Karpas-422 (cell line): Measurements from ENCODE around the gene ZNF473. TPM values are rescaled to one million over a fixed set of nuclear protein-coding genes. Genes with fewer than 3 reads are reported as not detected.

ENCODE experiments used
- DNase-seq: peaks from one replicate; pipeline ENCODE4 v3.0.0-alpha.2; 2015
- H2AFZ ChIP-seq: fragments of 200-600 bp; sonication (generic); 2 replicates; pipeline ENCODE4 v1.6.1; 2014; ENCODE audit warnings: antibody characterized with exemption, low read length, mixed read lengths
- H3K27ac ChIP-seq: fragments of 200-600 bp; sonication (generic); 2 replicates; pipeline ENCODE4 v1.5.1; 2014; ENCODE audit warnings: mild to moderate bottlenecking, low read length, moderate library complexity
- H3K27me3 ChIP-seq: fragments of 200-600 bp; sonication (generic); 2 replicates; pipeline ENCODE4 v1.6.1; 2014; ENCODE audit warnings: low read length, mixed read lengths
- H3K36me3 ChIP-seq: fragments of 200-600 bp; sonication (generic); 2 replicates; pipeline ENCODE4 v1.6.1; 2014; ENCODE audit warnings: low read length, mixed read lengths; ENCODE audit not compliant: insufficient read depth
- H3K4me1 ChIP-seq: fragments of 200-600 bp; sonication (generic); 2 replicates; pipeline ENCODE4 v1.6.1; 2014; ENCODE audit warnings: mild to moderate bottlenecking, low read length, mixed read lengths
- H3K4me2 ChIP-seq: fragments of 200-600 bp; sonication (generic); 2 replicates; pipeline ENCODE4 v1.6.1; 2014; ENCODE audit warnings: low read length, low read depth, mild to moderate bottlenecking; ENCODE audit not compliant: poor library complexity, severe bottlenecking
- H3K4me3 ChIP-seq: fragments of 200-600 bp; sonication (generic); 2 replicates; pipeline ENCODE4 v1.5.1; 2014; ENCODE audit warnings: mild to moderate bottlenecking, antibody characterized with exemption, low read length, mixed read lengths
- H3K79me2 ChIP-seq: fragments of 200-600 bp; sonication (generic); 2 replicates; pipeline ENCODE4 v1.6.1; 2014; ENCODE audit warnings: mild to moderate bottlenecking, low read length, mixed read lengths
- H3K9ac ChIP-seq: fragments of 200-600 bp; sonication (generic); 2 replicates; pipeline ENCODE4 v1.6.0; 2014; ENCODE audit warnings: low read length
- H3K9me2 ChIP-seq: fragments of 200-600 bp; sonication (generic), shearing (Covaris generic); replicated peaks from 2 replicates; pipeline ENCODE4 v1.6.0; 2014; ENCODE audit warnings: mild to moderate bottlenecking, low read length, moderate library complexity; ENCODE audit not compliant: insufficient read depth
- H3K9me3 ChIP-seq: fragments of 300-700, 200-600 bp; sonication (generic); 2 replicates; pipeline ENCODE4 v1.6.1; 2014; ENCODE audit warnings: low read length, mixed read lengths
- H4K20me1 ChIP-seq: fragments of 200-600 bp; sonication (generic); 2 replicates; pipeline ENCODE4 v1.6.1; 2014; ENCODE audit warnings: mild to moderate bottlenecking, antibody characterized with exemption, low read length, low read depth; ENCODE audit not compliant: insufficient read depth
- total RNA-seq: library from RNA; depleted of rRNA; stranded (reverse); fragments of >200 nt; shearing (Covaris generic); gene quantifications from 2 replicates; pipeline ENCODE4 v1.2.3, GENCODE V29; 2014; ENCODE audit warnings: low replicate concordance

Gene ZNF473
- total RNA-seq, 1 experiment from 2014 or later: 24.1 TPM

GRCh38 chr19:50000038-50000840, 25.6 kb upstream of the ZNF473 start:
- no peak for DNase-seq
- Histone ChIP-seq H3K4me1 (no peaks in the 10 kb centered on the region), H2AFZ (no peak overlapping the region), H3K9ac (no peak overlapping the region), H3K79me2 (no peaks in the 10 kb centered on the region), H3K9me3 (no peaks in the 10 kb centered on the region), H3K27ac (no peak overlapping the region), H4K20me1 (peaks cover 8% of the 10 kb centered on the region; the same call in 1 of the 2 replicates), H3K4me2 (no peak overlapping the region), H3K27me3 (no peaks in the 10 kb centered on the region), H3K36me3 (peaks cover 12% of the 10 kb centered on the region; the same call in 1 of the 2 replicates), H3K9me2 (no peaks in the 10 kb centered on the region), H3K4me3 (no peak overlapping the region)

DNA sequence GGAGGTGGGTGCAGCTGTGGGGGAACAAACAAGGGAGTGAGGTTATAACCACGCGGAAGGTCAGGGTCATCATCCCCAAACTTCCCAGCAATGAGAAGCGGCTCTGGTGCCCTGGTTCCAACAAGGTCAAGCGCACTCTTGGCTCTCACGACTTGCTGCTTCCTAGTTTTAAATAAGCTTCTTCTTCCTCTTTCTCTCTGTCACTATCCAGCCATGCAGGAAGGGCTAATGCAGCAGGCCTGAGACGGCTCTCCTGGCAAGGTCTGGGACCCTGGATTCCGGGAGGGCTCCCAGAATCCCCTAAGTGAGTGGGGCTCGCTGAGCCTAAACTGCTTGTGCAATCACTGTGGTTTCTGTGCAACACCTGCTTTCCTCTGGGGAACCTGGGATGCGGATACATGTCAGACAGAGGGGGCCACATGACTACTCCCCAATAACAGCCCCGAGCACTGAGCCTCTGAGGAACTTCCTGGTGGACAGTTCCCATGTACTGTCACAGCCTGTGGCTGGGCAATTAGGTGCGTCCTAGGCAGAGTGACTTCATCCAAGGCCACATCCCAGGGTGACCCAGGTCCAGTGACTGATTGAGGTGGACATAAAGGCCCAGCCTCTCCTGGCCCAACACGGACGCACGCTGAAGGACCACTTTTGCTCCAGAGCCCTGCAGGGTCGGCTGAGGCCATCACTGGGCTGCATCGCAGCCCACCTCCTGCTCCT, 24.8 kb upstream of the ZNF473 start:
- Histone ChIP-seq H2AFZ (no peak overlapping the region), H3K27ac (no peak overlapping the region), H3K4me2 (no peak overlapping the region), H3K36me3 (peaks cover 12% of the 10 kb centered on the region; the same call in 1 of the 2 replicates), H3K4me3 (no peak overlapping the region), H3K9ac (no peak overlapping the region), H4K20me1 (peaks cover 8% of the 10 kb centered on the region; the same call in 1 of the 2 replicates), H3K27me3 (no peaks in the 10 kb centered on the region), H3K4me1 (no peaks in the 10 kb centered on the region), H3K9me2 (no peaks in the 10 kb centered on the region), H3K79me2 (no peaks in the 10 kb centered on the region), H3K9me3 (no peaks in the 10 kb centered on the region)
- no peak for DNase-seq

- Histone ChIP-seq H3K4me1 (no peaks in the 10 kb centered on the region), H3K79me2 (no peaks in the 10 kb centered on the region), H3K36me3 (peaks cover 13% of the 10 kb centered on the region), H3K27ac (no peak overlapping the region), H3K9ac (no peak overlapping the region), H4K20me1 (peaks cover 8% of the 10 kb centered on the region; the same call in 1 of the 2 replicates), H3K9me2 (no peaks in the 10 kb centered on the region), H3K4me3 (no peak overlapping the region), H3K4me2 (no peak overlapping the region), H3K9me3 (no peaks in the 10 kb centered on the region), H3K27me3 (no peaks in the 10 kb centered on the region), H2AFZ (no peak overlapping the region)
- DNase-seq: no peak
Observed at GRCh38 chr19:50001775-50002174, 24.0 kb upstream of the ZNF473 start.

DNA sequence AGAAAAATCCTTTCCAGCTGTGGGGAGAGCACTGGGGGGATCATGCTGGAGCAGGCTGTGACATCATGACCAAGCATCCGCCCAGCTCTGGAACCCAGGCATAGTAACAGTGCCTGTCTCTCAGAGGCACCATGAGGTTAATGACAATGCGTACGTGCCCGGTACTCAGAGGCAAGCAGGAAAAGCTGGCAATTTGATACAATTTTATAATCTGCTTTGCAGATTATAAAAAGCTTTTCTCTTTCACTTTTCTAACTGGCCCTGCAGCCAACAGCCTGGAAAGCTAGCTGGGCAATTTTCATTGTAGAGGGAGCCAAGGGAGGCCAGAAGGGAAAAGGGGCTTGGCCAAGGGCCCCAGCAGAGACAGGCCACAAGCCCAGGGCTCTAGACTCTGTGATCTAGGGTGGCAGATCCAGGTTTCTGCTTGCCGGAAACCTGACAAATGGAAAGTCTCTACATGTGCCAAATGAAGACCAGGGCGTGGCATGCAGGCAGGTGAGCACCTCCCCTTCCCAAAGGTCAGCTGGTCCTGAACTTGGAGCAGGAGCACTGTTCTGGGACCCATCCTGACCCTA, 23.3 kb upstream of the ZNF473 start:
- Histone ChIP-seq H3K36me3 (peaks cover 20% of the 10 kb centered on the region), H3K4me2 (no peak overlapping the region), H3K9ac (no peak overlapping the region), H3K4me1 (no peaks in the 10 kb centered on the region), H3K9me2 (no peaks in the 10 kb centered on the region), H3K79me2 (no peaks in the 10 kb centered on the region), H2AFZ (no peak overlapping the region), H4K20me1 (peaks cover 8% of the 10 kb centered on the region; the same call in 1 of the 2 replicates), H3K4me3 (no peak overlapping the region), H3K9me3 (no peaks in the 10 kb centered on the region), H3K27ac (no peak overlapping the region), H3K27me3 (no peaks in the 10 kb centered on the region)
- DNase-seq: no peak

DNA sequence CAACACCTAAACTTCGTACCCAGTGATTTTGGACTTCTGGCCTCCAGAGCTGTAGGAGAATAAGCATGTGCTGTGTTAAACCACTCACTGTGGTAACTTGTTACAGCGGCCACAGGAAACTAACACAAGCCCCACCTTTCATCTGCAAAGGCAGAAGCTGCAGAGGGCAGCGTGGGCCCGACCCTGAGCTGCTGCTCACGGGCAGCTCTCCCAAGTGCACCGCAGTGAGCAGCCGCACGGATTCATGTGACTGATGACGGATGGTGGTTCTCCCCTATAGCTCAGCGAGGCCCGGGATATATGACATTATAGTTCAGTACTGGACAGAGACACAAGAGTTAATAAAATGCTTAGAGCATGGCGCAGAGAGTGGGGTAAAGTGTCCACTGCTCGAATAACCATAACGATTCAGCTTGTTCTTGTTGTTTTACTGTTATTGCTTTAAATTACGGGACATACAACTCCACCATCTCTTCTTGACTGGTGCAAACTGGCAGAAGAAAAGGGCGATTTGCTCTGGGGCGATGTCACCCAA, 22.5 kb upstream of the ZNF473 start:
- Histone ChIP-seq H3K27me3 (no peaks in the 10 kb centered on the region), H2AFZ (no peak overlapping the region), H3K4me3 (no peak overlapping the region), H3K9me3 (no peaks in the 10 kb centered on the region), H3K27ac (no peak overlapping the region), H4K20me1 (peaks cover 8% of the 10 kb centered on the region; the same call in 1 of the 2 replicates), H3K36me3 (peaks cover 21% of the 10 kb centered on the region), H3K4me1 (no peaks in the 10 kb centered on the region), H3K4me2 (no peak overlapping the region), H3K9ac (no peak overlapping the region), H3K9me2 (no peaks in the 10 kb centered on the region), H3K79me2 (no peaks in the 10 kb centered on the region)
- DNase-seq: no peak

DNA sequence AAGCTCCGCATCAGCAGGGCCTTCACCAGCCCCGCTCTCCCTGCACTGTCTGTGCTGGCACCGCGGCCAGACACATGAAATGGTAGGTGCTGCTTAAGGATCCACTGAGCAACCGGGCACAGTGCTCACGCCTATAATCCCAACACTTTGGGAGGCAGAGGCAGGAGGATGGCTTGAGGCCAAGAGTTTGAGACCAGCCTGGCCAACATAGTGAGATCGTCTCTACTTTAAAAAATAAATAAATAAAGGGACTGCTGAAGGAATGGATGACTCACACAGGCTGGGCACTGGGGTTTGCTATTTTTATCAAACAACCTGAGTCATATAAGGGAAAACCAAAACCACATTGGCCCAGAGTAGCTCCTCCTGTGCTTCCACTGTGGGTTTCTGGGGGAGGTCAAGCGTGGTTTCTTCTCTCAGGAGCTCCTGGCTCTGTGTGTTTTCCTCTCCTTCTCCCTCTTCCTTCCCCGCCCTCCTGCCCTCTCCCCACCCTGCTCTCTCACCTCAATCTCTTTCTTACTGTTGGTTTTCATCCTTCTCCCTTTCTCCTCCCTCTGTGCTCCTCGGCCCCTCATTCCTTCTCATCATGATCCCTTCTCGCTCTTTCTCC, 21.9 kb upstream of the ZNF473 start:
- Histone ChIP-seq H4K20me1 (peaks cover 8% of the 10 kb centered on the region; the same call in 1 of the 2 replicates), H3K27ac (no peak overlapping the region), H3K9me2 (no peaks in the 10 kb centered on the region), H2AFZ (no peak overlapping the region), H3K79me2 (no peaks in the 10 kb centered on the region), H3K27me3 (no peaks in the 10 kb centered on the region), H3K4me2 (no peak overlapping the region), H3K9ac (no peak overlapping the region), H3K36me3 (peaks cover 20% of the 10 kb centered on the region), H3K4me3 (no peak overlapping the region), H3K4me1 (no peaks in the 10 kb centered on the region), H3K9me3 (no peaks in the 10 kb centered on the region)
- DNase-seq: no peak

DNA sequence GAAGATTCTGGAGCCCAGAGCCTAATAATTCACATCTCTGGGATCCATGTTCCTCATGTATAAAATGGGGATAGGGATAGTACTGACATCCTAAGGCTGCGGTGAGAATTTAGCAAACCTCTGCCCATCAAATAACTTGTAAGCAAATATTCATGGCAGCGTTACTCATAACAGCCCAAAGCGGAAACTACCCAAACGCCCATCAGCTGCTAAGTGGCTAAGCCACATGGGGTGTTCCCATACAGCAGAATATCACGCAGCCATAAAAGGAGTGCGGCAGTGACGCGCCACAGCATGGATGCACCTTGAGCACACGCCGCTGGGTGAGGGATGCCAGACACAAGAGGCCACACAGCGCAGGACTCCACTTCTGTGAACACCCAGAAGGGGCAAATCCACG, 20.4 kb upstream of the ZNF473 start:
- no peak for DNase-seq
- Histone ChIP-seq H3K27ac (no peak overlapping the region), H3K9ac (no peak overlapping the region), H3K4me2 (no peak overlapping the region), H4K20me1 (peaks cover 8% of the 10 kb centered on the region; the same call in 1 of the 2 replicates), H3K9me3 (no peaks in the 10 kb centered on the region), H3K4me1 (no peaks in the 10 kb centered on the region), H3K79me2 (no peaks in the 10 kb centered on the region), H3K27me3 (no peaks in the 10 kb centered on the region), H3K36me3 (peaks cover 11% of the 10 kb centered on the region), H3K4me3 (no peak overlapping the region), H3K9me2 (no peaks in the 10 kb centered on the region), H2AFZ (no peak overlapping the region)
